Measurements from ENCODE around the gene STX18.
A peak's percentile ranks its signal among the peaks of the same experiment; 100 is the strongest.

Gene STX18

DNA sequence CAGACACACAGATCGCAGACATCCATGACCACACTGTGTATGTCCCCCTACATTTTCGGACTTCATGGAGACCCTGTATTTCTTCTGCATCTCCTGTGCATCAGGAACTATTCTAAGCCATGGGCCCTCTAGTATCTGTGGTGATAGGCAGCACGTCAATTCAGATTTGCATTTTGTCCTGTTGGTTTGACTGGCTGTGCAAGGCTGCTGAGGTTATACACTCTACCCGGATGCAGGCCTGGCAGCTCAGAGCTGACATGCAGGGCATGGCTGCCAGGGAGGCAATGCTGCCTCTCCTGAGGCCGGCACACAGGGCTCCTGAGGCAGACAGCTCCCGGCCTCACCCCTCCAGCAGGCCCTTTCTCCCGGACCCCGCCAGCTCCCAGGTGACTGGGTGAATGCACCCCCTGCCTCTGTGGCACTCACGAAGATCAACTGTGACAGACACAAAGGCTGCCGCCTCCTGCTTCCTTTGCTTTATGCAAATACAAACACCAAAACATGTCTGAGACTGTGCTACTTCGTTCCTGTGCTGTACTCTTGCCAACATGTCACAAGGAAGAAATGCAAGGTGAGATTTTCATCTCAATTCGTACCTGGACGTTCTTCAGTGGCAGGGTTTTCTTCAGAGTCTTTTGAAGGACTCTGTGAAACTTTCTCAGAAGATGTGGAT, 103.9 kb downstream of the STX18 start:
- TF ChIP-seq, protein P1, sequence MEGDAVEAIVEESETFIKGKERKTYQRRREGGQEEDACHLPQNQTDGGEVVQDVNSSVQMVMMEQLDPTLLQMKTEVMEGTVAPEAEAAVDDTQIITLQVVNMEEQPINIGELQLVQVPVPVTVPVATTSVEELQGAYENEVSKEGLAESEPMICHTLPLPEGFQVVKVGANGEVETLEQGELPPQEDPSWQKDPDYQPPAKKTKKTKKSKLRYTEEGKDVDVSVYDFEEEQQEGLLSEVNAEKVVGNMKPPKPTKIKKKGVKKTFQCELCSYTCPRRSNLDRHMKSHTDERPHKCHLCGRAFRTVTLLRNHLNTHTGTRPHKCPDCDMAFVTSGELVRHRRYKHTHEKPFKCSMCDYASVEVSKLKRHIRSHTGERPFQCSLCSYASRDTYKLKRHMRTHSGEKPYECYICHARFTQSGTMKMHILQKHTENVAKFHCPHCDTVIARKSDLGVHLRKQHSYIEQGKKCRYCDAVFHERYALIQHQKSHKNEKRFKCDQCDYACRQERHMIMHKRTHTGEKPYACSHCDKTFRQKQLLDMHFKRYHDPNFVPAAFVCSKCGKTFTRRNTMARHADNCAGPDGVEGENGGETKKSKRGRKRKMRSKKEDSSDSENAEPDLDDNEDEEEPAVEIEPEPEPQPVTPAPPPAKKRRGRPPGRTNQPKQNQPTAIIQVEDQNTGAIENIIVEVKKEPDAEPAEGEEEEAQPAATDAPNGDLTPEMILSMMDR (IDR thresholded peaks at IDR 0.05; ENCODE audit: low read depth, low read length, missing control alignments): no peak
- H3K4me3 ChIP-seq (replicated peaks; ENCODE audit: low read depth, low read length): no peak overlapping the region

DNA sequence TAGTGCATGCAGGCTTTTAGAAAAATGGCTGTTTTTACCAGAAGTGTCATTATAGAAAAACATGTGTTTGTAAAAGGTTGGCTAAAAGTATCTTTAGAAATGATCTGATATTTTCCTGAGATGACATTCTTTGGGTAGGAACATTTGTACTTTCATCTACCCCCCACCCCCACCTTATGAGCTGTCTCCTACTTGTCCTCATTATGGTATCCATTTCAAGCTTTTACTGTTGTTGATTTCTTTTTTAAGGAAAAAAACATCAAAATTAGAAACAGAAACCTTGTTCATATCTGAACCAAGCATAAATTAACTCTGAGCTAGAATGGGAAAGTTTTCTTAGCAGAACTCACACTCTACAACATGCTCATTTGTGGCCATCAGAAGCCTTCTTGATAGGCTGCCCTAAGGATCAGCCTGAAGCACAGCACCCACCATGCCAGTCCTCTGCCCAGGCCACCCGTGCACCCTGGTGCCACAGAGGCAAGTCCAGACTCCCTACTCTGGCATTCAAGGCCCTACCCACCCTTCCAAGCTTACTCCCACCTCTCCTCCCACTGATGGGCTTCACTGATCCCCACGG, 105.5 kb downstream of the STX18 start:
- DNase-seq (ENCODE audit: extremely low read depth, low read depth): no peak
- TF ChIP-seq, protein P1 (IDR thresholded peaks at IDR 0.05; ENCODE audit: low read depth, low read length, missing control alignments): no peak
- H3K4me3 ChIP-seq (replicated peaks; ENCODE audit: low read depth, low read length): no peak overlapping the region

More for the DNA sequence above, 103.9 kb downstream of the STX18 start:
- DNase-seq (ENCODE audit: extremely low read depth, low read depth): no peak

DNA sequence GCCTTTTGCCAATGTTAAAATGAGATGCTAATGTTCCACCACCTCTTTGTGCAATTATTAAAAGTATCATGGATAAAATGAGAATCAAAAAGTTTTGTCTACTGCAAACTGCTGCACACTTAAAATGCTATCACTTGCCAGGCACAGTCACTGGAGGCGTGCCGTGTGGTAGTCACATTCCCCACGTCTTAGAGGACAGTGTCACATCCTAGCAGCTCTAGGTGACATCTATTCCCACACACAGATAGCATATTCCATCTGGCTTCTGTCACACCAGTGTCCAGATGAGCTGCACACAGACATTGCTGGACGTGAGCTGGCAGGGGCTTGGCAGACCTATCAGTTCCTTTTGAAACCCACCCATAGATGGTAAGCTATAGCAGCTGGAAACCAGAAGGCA, 107.9 kb downstream of the STX18 start:
- TF ChIP-seq, protein P1 (IDR thresholded peaks at IDR 0.05; ENCODE audit: low read depth, low read length, missing control alignments): no peak
- DNase-seq (ENCODE audit: extremely low read depth, low read depth): no peak
- no peak overlapping the region for H3K4me3 ChIP-seq (replicated peaks; ENCODE audit: low read depth, low read length)

DNA sequence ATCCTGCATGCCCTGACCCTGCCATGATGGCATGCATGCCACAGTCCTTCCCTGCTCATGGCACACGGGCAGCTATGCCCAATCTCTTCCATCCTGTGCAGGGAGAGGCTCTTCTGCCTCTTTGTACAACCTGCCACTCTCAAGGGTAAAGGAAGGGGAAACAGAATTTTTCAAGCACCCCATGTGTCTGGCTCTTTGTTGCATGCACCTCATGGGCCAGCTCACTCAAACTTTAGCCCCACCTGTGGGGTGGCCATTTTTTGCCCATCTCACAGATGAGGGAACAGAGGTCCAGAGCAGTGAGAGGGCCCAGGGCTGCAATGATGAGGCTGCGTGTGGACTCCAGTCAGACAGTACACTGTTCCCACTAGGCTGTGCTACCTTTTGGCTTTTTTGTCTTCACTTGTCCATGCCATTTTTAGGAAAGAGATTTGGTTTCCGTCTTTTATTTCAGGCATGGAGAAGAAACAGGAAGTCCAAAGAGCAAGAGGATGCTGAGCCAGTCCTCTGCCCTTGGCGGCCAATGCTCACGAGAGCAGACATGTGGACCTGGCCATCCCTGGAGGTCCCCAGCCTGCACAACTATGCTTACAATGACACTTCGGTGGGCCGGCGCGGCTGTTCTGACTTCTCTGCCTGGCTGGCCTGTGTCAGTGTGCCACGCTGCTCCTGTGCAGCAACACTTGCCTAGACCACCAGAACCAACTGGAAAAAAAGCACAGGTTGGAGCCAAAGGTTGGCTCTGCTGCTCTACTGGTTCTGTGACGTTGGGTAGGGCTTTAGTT, 109.3 kb downstream of the STX18 start:
- TF ChIP-seq, protein P1 (IDR thresholded peaks at IDR 0.05; ENCODE audit: low read depth, low read length, missing control alignments): no peak
- H3K4me3 ChIP-seq (replicated peaks; ENCODE audit: low read depth, low read length): no peak overlapping the region
- no peak for DNase-seq (ENCODE audit: extremely low read depth, low read depth)

DNA sequence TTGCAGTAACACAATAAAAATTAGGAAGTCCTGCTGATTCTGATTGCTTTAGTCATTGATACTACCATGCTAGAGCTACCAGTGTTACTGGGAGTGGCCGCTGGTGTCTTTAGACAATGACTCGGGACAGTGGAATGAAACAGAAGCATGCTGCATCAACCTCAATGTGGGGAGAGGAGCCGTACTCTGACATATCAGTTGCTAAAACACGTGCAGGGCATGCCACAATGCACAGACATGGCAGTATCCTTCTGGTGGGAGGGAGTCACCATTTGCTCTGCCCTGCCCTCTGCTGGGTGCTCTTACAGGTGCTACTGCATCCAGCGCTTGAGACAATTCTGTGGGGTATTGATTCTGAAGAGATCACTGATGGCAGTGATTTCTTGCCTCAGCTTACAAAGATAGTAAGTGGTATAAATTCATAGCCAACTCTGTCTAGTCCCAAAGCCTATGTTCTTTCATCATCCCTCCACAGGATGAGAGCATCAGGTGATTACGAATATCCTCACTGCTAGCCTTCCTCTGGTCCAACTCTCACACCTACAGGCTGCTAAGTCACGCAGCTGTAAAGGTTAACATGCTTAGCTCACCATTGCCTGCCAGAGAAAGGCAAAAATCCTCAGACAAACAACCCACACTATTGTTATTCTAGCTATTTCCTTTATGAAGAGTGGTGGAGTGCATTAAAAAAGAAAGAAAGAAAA, 111.2 kb downstream of the STX18 start:
- TF ChIP-seq, protein P1 (IDR thresholded peaks at IDR 0.05; ENCODE audit: low read depth, low read length, missing control alignments): peak; percentile 87
- H3K4me3 ChIP-seq (replicated peaks; ENCODE audit: low read depth, low read length): no peak overlapping the region
- peak; percentile 80 for DNase-seq (ENCODE audit: extremely low read depth, low read depth)

DNA sequence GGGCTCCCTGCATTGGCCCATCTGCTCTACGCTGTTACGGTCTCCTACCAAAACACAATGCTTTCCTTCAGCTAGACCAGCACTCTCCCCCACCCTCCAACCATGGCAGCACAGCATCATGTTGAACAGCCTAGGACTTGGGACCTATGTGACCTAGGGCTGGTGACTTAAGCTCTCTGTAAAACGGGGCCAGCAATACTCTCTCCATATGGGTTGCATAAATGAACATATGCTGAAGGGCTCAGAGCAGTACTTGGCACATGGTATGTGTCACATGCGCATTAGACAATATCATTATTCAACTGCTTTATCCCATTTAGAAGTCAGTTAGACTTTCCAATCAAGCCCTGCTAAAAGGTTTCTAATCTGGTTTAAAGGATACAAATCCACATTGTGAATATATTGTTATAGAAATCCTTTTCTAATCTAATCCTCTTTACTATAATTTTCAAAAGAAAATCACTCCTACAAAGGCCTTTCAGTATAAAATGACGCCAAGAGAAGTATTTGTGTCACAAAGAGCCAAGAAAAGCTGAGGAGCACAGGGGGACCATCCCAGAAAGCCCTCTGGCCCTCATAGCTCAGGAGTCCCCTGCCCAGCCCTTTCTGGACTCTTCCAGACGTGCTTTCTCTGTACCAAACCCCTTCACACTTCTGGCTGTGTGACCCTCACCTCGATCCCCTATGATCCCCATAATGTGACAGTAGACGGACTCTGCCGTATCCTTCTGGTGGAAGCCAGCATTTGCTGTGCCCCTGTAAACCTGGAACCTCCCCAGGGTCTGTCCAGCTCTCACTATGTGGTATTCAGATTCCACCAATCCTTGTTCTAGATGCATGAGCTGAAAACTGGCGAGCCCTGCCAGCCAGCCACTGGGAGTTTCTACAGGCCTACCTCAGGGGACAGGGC, 112.6 kb downstream of the STX18 start:
- no peak overlapping the region for H3K4me3 ChIP-seq (replicated peaks; ENCODE audit: low read depth, low read length)
- TF ChIP-seq, protein P1 (IDR thresholded peaks at IDR 0.05; ENCODE audit: low read depth, low read length, missing control alignments): no peak
- no peak for DNase-seq (ENCODE audit: extremely low read depth, low read depth)

Measured in HFF-Myc (cell line).